Chondrocyte (in vitro differentiated cells): Measurements from ENCODE around the gene C22orf39. TPM values are rescaled to one million over a fixed set of nuclear protein-coding genes. Genes with fewer than 3 reads are reported as not detected.

Source experiments
- DNase-seq: peaks from one replicate; pipeline ENCODE4 v3.0.0; 2021; ENCODE audit warnings: mixed read lengths, low spot score
- H3K27ac Mint-ChIP-seq: one replicate; pipeline ENCODE4 v1.8.0; 2021; ENCODE audit warnings: mild to moderate bottlenecking, moderate library complexity, mixed read lengths; ENCODE audit not compliant: unreplicated experiment
- H3K27me3 Mint-ChIP-seq: 2 replicates; pipeline ENCODE4 v1.8.0; 2021; ENCODE audit warnings: low read depth, mixed read lengths
- H3K36me3 Mint-ChIP-seq: 2 replicates; pipeline ENCODE4 v1.8.0; 2021; ENCODE audit warnings: low read depth, mixed read lengths
- H3K4me1 Mint-ChIP-seq: 2 replicates; pipeline ENCODE4 v1.8.0; 2021; ENCODE audit warnings: low read depth, mild to moderate bottlenecking, mixed read lengths
- H3K4me3 Mint-ChIP-seq: one replicate; pipeline ENCODE4 v1.8.0; 2021; ENCODE audit warnings: mild to moderate bottlenecking, moderate library complexity, mixed read lengths; ENCODE audit not compliant: unreplicated experiment
- H3K9me3 Mint-ChIP-seq: 2 replicates; pipeline ENCODE4 v1.8.0; 2021; ENCODE audit warnings: low read depth, mixed read lengths
- CTCF ChIP-seq: fragments of 200-600 bp; sonication (generic); IDR thresholded peaks from 2 replicates; pipeline ENCODE4 v1.5.0; 2021; ENCODE audit warnings: antibody characterized with exemption, mild to moderate bottlenecking, moderate library complexity
- total RNA-seq: library from RNA; stranded (reverse); gene quantifications from 3 replicates; pipeline ENCODE4 v1.2.1, GENCODE V29; 2021

Gene C22orf39
- total RNA-seq, 1 donor from 2014 or later, result 18.4 TPM

- no peaks in the 10 kb centered on the region for H3K9me3 Mint-ChIP-seq
- no peak overlapping the region for H3K4me3 Mint-ChIP-seq
- no peaks in the 10 kb centered on the region for H3K27me3 Mint-ChIP-seq
- H3K4me1 Mint-ChIP-seq, result peaks cover 30% of the 10 kb centered on the region
- DNase-seq, result no peak
- H3K27ac Mint-ChIP-seq, result no peak overlapping the region
- TF ChIP-seq CTCF, result no peak
- peaks cover 7% of the 10 kb centered on the region for H3K36me3 Mint-ChIP-seq
Observed at GRCh38 chr22:19434829-19435580, 12.5 kb downstream of the C22orf39 start.

- TF ChIP-seq CTCF, result no peak
- DNase-seq, result no peak
- Mint-ChIP-seq H3K9me3 (no peaks in the 10 kb centered on the region), H3K4me3 (no peak overlapping the region), H3K4me1 (peaks cover 36% of the 10 kb centered on the region), H3K27me3 (no peaks in the 10 kb centered on the region), H3K36me3 (peaks cover 7% of the 10 kb centered on the region), H3K27ac (peak overlapping the region; percentile 49)
Observed at GRCh38 chr22:19434401-19434800, 13.1 kb downstream of the C22orf39 start.

- H3K4me1 Mint-ChIP-seq, result peaks cover 49% of the 10 kb centered on the region
- DNase-seq, result peak; percentile 99
- H3K4me3 Mint-ChIP-seq, result peak within 1 kb of the TSS; percentile 77
- H3K9me3 Mint-ChIP-seq, result no peaks in the 10 kb centered on the region
- H3K36me3 Mint-ChIP-seq, result peaks cover 4% of the 10 kb centered on the region
- H3K27me3 Mint-ChIP-seq, result no peaks in the 10 kb centered on the region
- peak within 1 kb of the TSS; percentile 93 for H3K27ac Mint-ChIP-seq
- peak; percentile 4 for TF ChIP-seq CTCF
Observed at GRCh38 chr22:19432133-19432851, 15.2 kb downstream of the C22orf39 start, which contains the start of gene MRPL40. TSS of gene MRPL40 (plus strand) at chr22:19432545. CDS start at chr22:19432555, 10 bp downstream.

GRCh38 chr22:19431649-19432132, 15.8 kb downstream of the C22orf39 start, which contains the start of gene HIRA:
TSS of gene HIRA (minus strand) at chr22:19431733. CDS start at chr22:19431476, 257 bp downstream.
- no peak for TF ChIP-seq CTCF
- H3K36me3 Mint-ChIP-seq, result peaks cover 4% of the 10 kb centered on the region
- H3K9me3 Mint-ChIP-seq, result no peaks in the 10 kb centered on the region
- H3K27ac Mint-ChIP-seq, result peak within 1 kb of the TSS; percentile 93
- H3K4me1 Mint-ChIP-seq, result peaks cover 50% of the 10 kb centered on the region
- H3K27me3 Mint-ChIP-seq, result no peaks in the 10 kb centered on the region
- DNase-seq, result peak; percentile 94
- H3K4me3 Mint-ChIP-seq, result peak within 1 kb of the TSS; percentile 77

- no peaks in the 10 kb centered on the region for H3K9me3 Mint-ChIP-seq
- peaks cover 4% of the 10 kb centered on the region for H3K36me3 Mint-ChIP-seq
- H3K27ac Mint-ChIP-seq, result peak overlapping the region; percentile 85
- TF ChIP-seq CTCF, result peak; percentile 67
- no peak for DNase-seq
- peaks cover 48% of the 10 kb centered on the region for H3K4me1 Mint-ChIP-seq
- no peaks in the 10 kb centered on the region for H3K27me3 Mint-ChIP-seq
- peak overlapping the region; percentile 77 for H3K4me3 Mint-ChIP-seq
Observed at GRCh38 chr22:19430890-19431541, 16.5 kb downstream of the C22orf39 start.
